Stomach smooth muscle (tissue), 2 donors: Measurements from ENCODE around the gene SGPP1.

Experiments used
- H3K27ac ChIP-seq: one replicate; pipeline ENCODE4 v1.7.0; 2013; ENCODE audit warnings: mild to moderate bottlenecking, low read length, inconsistent platforms
- H3K27me3 ChIP-seq, 2 donors: one replicate each; pipeline ENCODE4 v1.7.0; 2013; ENCODE audit warnings: low read length in 2 of 2; ENCODE audit not compliant: insufficient read depth in 2 of 2, control insufficient read depth in 1 of 2
- H3K36me3 ChIP-seq, 2 donors: one replicate each; pipeline ENCODE4 v1.7.0; 2013; ENCODE audit warnings: low read length in 2 of 2; ENCODE audit not compliant: control insufficient read depth in 2 of 2, insufficient read depth in 2 of 2
- H3K4me1 ChIP-seq: one replicate; pipeline ENCODE4 v1.7.0; 2013; ENCODE audit warnings: low read length; ENCODE audit not compliant: control insufficient read depth, insufficient read depth
- H3K4me3 ChIP-seq, 2 donors: one replicate each; pipeline ENCODE4 v1.7.0; 2013; ENCODE audit warnings: low read length in 2 of 2
- H3K9ac ChIP-seq, 2 donors: one replicate each; pipeline ENCODE4 v1.7.0; 2013; ENCODE audit warnings: low read length in 2 of 2, mild to moderate bottlenecking in 1 of 2
- H3K9me3 ChIP-seq, 2 donors: one replicate each; pipeline ENCODE4 v1.7.0; 2013; ENCODE audit warnings: low read length in 2 of 2; ENCODE audit not compliant: control insufficient read depth in 2 of 2
- donor health status: healthy.
- donor health status: Pancreatic carcinoma.

The SGPP1 gene

GRCh38 chr14:63727736-63728728 is at the start of gene SGPP1:
Gene SGPP1, minus strand, starts transcription at chr14:63728065. Its CDS starts 121 bp downstream, at chr14:63727944.
- H3K9ac ChIP-seq = peak within 1 kb of the TSS; percentile 82 to 92
- H3K9me3 ChIP-seq = no peaks in the 10 kb centered on the region
- H3K4me1 ChIP-seq = peaks cover 4% of the 10 kb centered on the region
- H3K36me3 ChIP-seq = no peaks in the 10 kb centered on the region
- H3K4me3 ChIP-seq = peak within 1 kb of the TSS; percentile 91 to 99
- no peaks in the 10 kb centered on the region for H3K27me3 ChIP-seq
- peak within 1 kb of the TSS; percentile 59 for H3K27ac ChIP-seq

- H3K9me3 ChIP-seq = no peaks in the 10 kb centered on the region
- no peak overlapping the region for H3K27ac ChIP-seq
- H3K36me3 ChIP-seq = no peaks in the 10 kb centered on the region
- no peaks in the 10 kb centered on the region for H3K27me3 ChIP-seq
- no peak overlapping the region for H3K4me3 ChIP-seq
- H3K4me1 ChIP-seq = no peaks in the 10 kb centered on the region
- H3K9ac ChIP-seq = no peak overlapping the region
Measured at GRCh38 chr14:63777024-63777423, 49.2 kb upstream of the SGPP1 start.

- Histone ChIP-seq H3K36me3 (no peaks in the 10 kb centered on the region), H3K27me3 (no peaks in the 10 kb centered on the region), H3K4me1 (no peaks in the 10 kb centered on the region), H3K27ac (no peak overlapping the region), H3K9me3 (no peaks in the 10 kb centered on the region), H3K9ac (no peak overlapping the region), H3K4me3 (no peak overlapping the region)
Measured at GRCh38 chr14:63773504-63773903, 45.6 kb upstream of the SGPP1 start.

- Histone ChIP-seq H3K4me3 (no peak overlapping the region), H3K36me3 (no peaks in the 10 kb centered on the region), H3K4me1 (no peaks in the 10 kb centered on the region), H3K27me3 (no peaks in the 10 kb centered on the region), H3K27ac (no peak overlapping the region), H3K9me3 (no peaks in the 10 kb centered on the region), H3K9ac (no peak overlapping the region)
Measured at GRCh38 chr14:63770187-63770807, 42.4 kb upstream of the SGPP1 start.

- Histone ChIP-seq H3K27ac (no peak overlapping the region), H3K4me1 (no peaks in the 10 kb centered on the region), H3K4me3 (no peak overlapping the region), H3K9ac (no peak overlapping the region), H3K9me3 (no peaks in the 10 kb centered on the region), H3K27me3 (no peaks in the 10 kb centered on the region), H3K36me3 (no peaks in the 10 kb centered on the region)
Measured at GRCh38 chr14:63766611-63767010, 38.7 kb upstream of the SGPP1 start.

GRCh38 chr14:63764620-63765139 is 36.8 kb upstream of the SGPP1 start:
- no peaks in the 10 kb centered on the region for H3K4me1 ChIP-seq

GRCh38 chr14:63764103-63764502 is 36.2 kb upstream of the SGPP1 start:
- Histone ChIP-seq H3K4me1 (no peaks in the 10 kb centered on the region), H3K27me3 (no peaks in the 10 kb centered on the region), H3K9ac (no peak overlapping the region), H3K27ac (no peak overlapping the region), H3K36me3 (no peaks in the 10 kb centered on the region), H3K4me3 (no peak overlapping the region), H3K9me3 (no peaks in the 10 kb centered on the region)

More at GRCh38 chr14:63764620-63765139, 36.8 kb upstream of the SGPP1 start:
- H3K36me3 ChIP-seq = no peaks in the 10 kb centered on the region
- no peak overlapping the region for H3K9ac ChIP-seq
- no peaks in the 10 kb centered on the region for H3K27me3 ChIP-seq
- H3K27ac ChIP-seq = no peak overlapping the region
- no peak overlapping the region for H3K4me3 ChIP-seq
- H3K9me3 ChIP-seq = no peaks in the 10 kb centered on the region

- no peaks in the 10 kb centered on the region for H3K27me3 ChIP-seq
- no peaks in the 10 kb centered on the region for H3K4me1 ChIP-seq
- no peaks in the 10 kb centered on the region for H3K36me3 ChIP-seq
- H3K27ac ChIP-seq = no peak overlapping the region
- no peak overlapping the region for H3K4me3 ChIP-seq
- H3K9ac ChIP-seq = no peak overlapping the region
- H3K9me3 ChIP-seq = no peaks in the 10 kb centered on the region
Measured at GRCh38 chr14:63761351-63762117, 33.7 kb upstream of the SGPP1 start.

- H3K9me3 ChIP-seq = no peaks in the 10 kb centered on the region
- no peak overlapping the region for H3K9ac ChIP-seq
- H3K4me1 ChIP-seq = no peaks in the 10 kb centered on the region
- H3K4me3 ChIP-seq = no peak overlapping the region
- no peaks in the 10 kb centered on the region for H3K27me3 ChIP-seq
- H3K36me3 ChIP-seq = no peaks in the 10 kb centered on the region
- H3K27ac ChIP-seq = no peak overlapping the region
Measured at GRCh38 chr14:63760014-63760413, 32.1 kb upstream of the SGPP1 start.

GRCh38 chr14:63759456-63759855 is 31.6 kb upstream of the SGPP1 start:
- H3K27me3 ChIP-seq = no peaks in the 10 kb centered on the region
- H3K27ac ChIP-seq = no peak overlapping the region
- no peaks in the 10 kb centered on the region for H3K36me3 ChIP-seq
- no peaks in the 10 kb centered on the region for H3K9me3 ChIP-seq
- no peaks in the 10 kb centered on the region for H3K4me1 ChIP-seq
- H3K4me3 ChIP-seq = no peak overlapping the region
- H3K9ac ChIP-seq = no peak overlapping the region
